Hair follicular keratinocyte (primary cell): Measurements from ENCODE around the gene HINT3. TPM values are rescaled to one million over a fixed set of nuclear protein-coding genes. Genes with fewer than 3 reads are reported as not detected.

Experiments used
- total RNA-seq: library from RNA; depleted of rRNA; stranded (reverse); fragments of >200 nt; gene quantifications from 2 replicates; pipeline ENCODE4 v1.2.3, GENCODE V29; 2015

HINT3 gene
- total RNA-seq, result 8.4 and 14.3 TPM in 2 replicates

DNA sequence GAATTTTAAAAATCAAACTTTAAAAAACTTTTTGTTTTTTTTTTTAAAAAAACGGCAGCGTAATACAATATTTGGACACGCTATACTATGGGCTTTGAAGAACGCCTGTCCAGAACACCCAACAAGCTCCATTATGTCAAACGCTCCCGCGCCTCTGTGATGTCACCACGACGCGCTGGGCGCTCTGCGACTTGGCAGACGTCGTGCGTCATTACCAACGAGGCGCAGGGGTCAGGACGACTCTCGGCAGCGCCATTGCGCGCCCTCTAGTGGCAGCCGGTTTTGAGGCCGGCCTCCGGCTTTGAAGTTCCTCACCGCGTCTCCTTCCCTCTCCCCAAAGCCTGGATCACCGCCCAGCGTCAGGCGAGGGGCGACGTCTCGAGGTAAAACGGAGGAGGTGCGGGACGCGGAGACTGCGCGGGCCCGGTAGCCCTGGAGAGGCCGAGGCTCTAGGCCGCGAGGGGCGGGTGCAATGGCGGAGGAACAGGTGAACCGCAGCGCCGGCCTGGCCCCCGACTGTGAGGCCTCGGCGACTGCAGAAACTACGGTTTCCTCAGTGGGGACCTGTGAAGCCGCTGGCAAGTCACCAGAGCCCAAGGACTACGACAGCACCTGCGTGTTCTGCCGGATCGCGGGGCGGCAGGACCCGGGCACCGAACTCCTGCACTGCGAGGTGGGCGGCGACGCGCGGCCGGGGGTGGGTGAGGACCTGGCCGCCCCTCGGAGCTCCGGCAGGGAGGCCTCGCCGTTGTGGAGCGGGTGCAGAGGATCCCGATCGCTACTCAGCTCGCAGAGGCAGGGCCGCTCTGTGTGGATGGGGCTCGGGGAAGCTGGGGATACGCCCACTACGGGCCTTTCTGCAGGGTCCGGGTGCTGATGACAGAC is at the start of gene HINT3:
Gene HINT3 (plus strand): TSS at position 265 of the 885 bp plus-strand sequence. CDS start 208 bp downstream, at position 473.

DNA sequence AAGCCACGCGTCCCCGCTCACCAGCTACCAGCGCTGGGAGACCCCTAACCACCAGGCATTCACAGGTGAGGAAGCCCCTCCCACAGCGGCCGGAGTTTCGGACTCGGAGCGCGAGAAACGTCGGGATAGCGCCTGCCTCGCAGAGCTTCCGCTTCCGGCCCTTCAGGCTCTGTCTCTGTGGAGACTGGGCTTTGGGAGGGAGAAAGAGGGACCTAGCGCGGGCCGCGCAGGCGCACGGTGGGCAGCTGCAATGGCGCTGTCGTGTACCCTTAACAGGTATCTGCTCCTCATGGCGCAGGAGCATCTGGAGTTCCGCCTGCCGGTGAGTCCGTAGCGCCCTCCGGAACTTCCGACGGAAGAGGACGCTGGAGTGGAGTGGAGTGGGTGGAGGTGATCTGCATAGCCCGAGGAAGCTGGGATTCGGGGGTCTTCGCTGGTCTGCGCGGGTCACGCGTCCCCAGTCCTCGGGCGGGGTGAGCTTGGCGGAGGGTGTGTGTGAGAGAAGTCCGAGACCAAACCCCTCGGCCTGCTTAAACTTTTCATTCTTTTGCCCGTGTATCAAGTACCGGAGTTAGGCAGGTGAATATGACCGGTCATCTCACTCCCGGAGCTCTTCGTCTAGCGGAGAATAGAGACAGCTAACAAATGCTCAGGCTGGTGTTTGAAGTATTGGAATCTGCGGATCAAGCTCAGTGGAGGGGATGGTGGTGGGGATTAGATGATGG is 29.9 kb downstream of the HINT3 start, which contains the start of gene TRMT11:
Gene TRMT11 (plus strand): TSS at position 240 of the 725 bp plus-strand sequence. CDS start 11 bp downstream, at position 251.

Other genes starting within 250 kb of the HINT3 start
- gene HEY2, start 207.1 kb upstream of the HINT3 start, total RNA-seq, result not detected in 2 replicates
- gene NCOA7, start 165.8 kb upstream of the HINT3 start, total RNA-seq, result 6.3 and 8.4 TPM in 2 replicates
- 18.4 and 19.4 TPM in 2 replicates for gene TRMT11, start 29.8 kb downstream of the HINT3 start, total RNA-seq